Cardiac muscle cell (in vitro differentiated cells and primary cell): ENCODE results near the gene CATSPER2. TPM values are rescaled to one million over a fixed set of nuclear protein-coding genes. Genes with fewer than 3 reads are reported as not detected.
"Not testable (repeated sequence)": the region's sequence is repeated elsewhere in the genome, so short reads cannot be mapped to it uniquely, and the experiment has no call there.

ENCODE experiments used
- DNase-seq, 2 donors: peaks; one replicate each; pipeline versions ENCODE4 v3.0.0 to v3.0.0-alpha.2; 2010 to 2017; ENCODE audit warnings: low read depth in 1 of 2, low spot score in 1 of 2
- H3K27ac ChIP-seq: fragments of 200-600 bp; sonication (generic); 2 replicates; pipeline ENCODE4 v1.5.1; 2016
- H3K27me3 ChIP-seq: fragments of 200-600 bp; sonication (generic); 2 replicates; pipeline ENCODE4 v1.6.0; 2016; ENCODE audit warnings: control low read depth
- H3K36me3 ChIP-seq: fragments of 200-600 bp; sonication (generic); 2 replicates; pipeline ENCODE4 v1.5.1; 2016; ENCODE audit warnings: control low read depth
- H3K4me1 ChIP-seq: fragments of 200-600 bp; sonication (generic); 2 replicates; pipeline ENCODE4 v1.8.1; 2017; ENCODE audit warnings: low read depth, mild to moderate bottlenecking, mixed run types
- H3K4me3 ChIP-seq: fragments of 200-600 bp; sonication (generic); 2 replicates; pipeline ENCODE4 v1.5.1; 2016; ENCODE audit warnings: mild to moderate bottlenecking
- H3K9me3 ChIP-seq: fragments of 200-600 bp; sonication (generic); 2 replicates; pipeline ENCODE4 v1.5.1; 2017; ENCODE audit warnings: low read depth, mild to moderate bottlenecking, control low read depth
- polyA plus RNA-seq: library from polyadenylated mRNA; unstranded; fragments of >200 nt; fragmentation: Nextera tagmentation; extraction: Ambion mirVana; gene quantifications from 2 replicates; pipeline ENCODE4 v1.2.1, GENCODE V29; 2016
- total RNA-seq: library from RNA; depleted of rRNA; stranded (reverse); fragments of >200 nt; gene quantifications from 2 replicates; pipeline ENCODE4 v1.2.3, GENCODE V29; 2016
- TF ChIP-seq, protein P1 (sequence below): IDR thresholded peaks from 2 replicates; pipeline ENCODE4 v1.5.1; 2012; ENCODE audit warnings: low read depth, mild to moderate bottlenecking, low read length

CATSPER2 gene
- total and polyA plus RNA-seq, 2 experiments from 2014 or later = 3.8 to 5.3 TPM

DNA sequence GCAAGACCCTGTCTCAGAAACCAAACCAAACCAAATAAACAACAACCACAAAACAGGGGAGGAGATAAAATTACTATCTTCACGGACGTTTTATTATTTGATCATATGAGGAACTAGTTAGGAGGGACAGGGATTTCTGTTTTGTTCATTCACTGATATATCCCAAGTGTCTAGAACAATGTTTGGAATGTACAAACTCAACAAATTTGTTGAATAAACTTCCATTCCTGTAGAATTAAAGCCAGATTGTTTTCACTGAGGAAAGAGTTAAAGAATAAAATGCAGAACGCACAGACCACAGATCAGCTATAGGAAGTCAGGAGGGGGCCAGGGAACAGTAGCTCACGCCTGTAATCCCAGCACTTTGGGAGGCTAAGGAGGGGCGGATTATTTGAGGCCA, 23.5 kb downstream of the CATSPER2 start:
- H3K27me3 ChIP-seq = no peaks in the 10 kb centered on the region

DNA sequence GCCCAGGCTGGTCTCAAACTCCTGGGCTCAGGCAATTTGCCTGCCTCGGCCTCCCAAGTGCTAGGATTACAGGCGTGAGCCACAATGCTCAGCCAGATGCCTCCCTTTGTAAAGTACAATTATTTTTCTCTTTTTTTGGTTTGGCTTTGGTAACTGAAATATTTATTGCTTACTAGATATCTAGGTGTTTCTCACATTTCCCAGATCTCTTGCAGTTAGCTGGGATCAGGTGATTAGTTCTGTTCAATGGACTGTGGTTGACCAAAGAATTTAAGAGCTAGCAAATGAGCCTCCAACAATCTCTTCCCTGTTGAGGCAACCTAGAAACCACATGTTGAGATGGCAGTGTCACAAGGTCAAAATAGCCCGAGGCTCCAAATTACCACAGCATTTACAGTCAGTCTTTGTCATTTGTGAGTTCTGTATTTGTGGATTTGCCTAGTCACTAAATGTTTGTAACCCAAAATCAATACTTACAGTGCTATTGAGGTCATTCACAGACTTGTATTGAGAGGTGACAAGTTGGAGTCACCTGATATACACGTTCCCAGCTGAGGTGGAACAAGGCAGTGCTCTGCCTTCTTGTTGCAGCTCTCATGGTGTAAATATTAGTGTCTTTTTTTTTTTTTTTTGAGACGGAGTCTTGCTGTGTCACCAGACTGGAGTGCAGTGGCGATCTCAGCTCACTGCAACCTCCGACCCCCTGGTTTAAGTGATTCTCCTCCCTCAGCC, 26.4 kb downstream of the CATSPER2 start:
- not testable (repeated sequence) for H3K27ac ChIP-seq, H3K9me3 ChIP-seq, H3K4me1 ChIP-seq, H3K27me3 ChIP-seq, H3K36me3 ChIP-seq, H3K4me3 ChIP-seq, DNase-seq

More for the DNA sequence above, 23.5 kb downstream of the CATSPER2 start:
- no peak for DNase-seq
- H3K27ac ChIP-seq = no peak overlapping the region
- H3K4me3 ChIP-seq = no peak overlapping the region
- TF ChIP-seq, protein P1, sequence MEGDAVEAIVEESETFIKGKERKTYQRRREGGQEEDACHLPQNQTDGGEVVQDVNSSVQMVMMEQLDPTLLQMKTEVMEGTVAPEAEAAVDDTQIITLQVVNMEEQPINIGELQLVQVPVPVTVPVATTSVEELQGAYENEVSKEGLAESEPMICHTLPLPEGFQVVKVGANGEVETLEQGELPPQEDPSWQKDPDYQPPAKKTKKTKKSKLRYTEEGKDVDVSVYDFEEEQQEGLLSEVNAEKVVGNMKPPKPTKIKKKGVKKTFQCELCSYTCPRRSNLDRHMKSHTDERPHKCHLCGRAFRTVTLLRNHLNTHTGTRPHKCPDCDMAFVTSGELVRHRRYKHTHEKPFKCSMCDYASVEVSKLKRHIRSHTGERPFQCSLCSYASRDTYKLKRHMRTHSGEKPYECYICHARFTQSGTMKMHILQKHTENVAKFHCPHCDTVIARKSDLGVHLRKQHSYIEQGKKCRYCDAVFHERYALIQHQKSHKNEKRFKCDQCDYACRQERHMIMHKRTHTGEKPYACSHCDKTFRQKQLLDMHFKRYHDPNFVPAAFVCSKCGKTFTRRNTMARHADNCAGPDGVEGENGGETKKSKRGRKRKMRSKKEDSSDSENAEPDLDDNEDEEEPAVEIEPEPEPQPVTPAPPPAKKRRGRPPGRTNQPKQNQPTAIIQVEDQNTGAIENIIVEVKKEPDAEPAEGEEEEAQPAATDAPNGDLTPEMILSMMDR = no peak
- no peaks in the 10 kb centered on the region for H3K4me1 ChIP-seq
- H3K9me3 ChIP-seq = no peaks in the 10 kb centered on the region
- H3K36me3 ChIP-seq = no peaks in the 10 kb centered on the region

DNA sequence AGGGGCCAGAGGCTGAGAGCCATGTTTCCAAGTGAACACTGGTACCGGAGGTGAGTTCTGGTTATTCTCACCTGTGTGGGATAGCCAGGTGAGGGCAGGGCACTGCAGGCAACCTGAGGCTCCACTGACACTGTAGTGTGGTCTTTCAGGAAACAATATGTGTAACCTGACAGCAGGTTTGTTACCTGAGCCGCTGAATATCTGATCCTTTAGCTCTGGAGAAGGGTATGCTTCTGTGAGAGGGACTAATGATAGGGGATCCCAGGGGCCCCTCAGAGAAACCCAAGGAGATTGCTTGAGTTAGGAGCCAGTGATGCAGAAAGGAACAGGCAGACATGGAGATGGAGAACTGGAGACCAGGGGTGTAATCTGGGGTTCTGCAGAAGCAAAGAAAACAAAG, 29.9 kb downstream of the CATSPER2 start, which contains the start of gene STRC:
STRC (minus strand) TSS at position 101 of the 400 bp plus-strand sequence; CDS start at position 23, 78 bp downstream.
- H3K27me3 ChIP-seq, H3K4me1 ChIP-seq, H3K9me3 ChIP-seq, H3K27ac ChIP-seq, H3K4me3 ChIP-seq, DNase-seq, H3K36me3 ChIP-seq: not testable (repeated sequence)

DNA sequence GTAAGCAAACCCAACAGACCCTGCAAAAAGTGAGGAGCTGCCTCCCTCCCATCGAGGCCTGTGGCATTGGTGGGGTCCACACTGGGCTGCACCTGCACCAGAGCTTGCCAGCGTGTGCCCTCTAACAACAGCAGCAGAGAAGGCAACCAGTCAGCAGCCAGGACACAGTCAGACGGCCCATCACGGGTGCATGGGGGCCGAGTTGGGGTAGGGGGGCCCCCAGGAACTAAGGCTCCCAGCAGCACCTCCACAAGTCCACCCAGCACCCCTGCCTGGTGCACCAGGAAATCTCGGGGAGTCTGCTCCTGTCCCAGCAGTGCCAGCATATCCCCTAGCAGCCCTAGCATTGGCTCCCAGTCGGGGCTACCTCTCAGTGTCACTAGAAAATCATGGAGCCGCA, 30.9 kb downstream of the CATSPER2 start:
- not testable (repeated sequence) for H3K36me3 ChIP-seq, H3K4me3 ChIP-seq, H3K27me3 ChIP-seq, DNase-seq, H3K9me3 ChIP-seq, H3K4me1 ChIP-seq, H3K27ac ChIP-seq

DNA sequence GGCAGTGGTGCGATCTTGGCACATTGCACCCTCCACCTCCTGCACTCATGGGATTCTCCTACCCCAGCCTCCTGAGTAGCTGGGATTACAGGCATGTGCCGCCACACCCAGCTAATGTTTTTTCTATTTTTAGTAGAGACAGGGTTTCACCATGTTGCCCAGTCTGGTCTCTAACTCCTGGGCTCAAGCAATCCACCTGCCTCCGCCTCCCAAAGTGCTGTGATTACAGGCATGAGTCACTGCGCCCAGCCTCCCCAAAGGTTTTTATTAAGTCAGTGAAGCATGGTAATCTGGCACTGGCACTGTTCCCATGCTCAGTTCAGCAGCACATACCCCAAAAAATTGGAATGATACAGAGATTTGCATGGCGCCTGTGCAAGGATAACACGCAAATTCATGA, 46.4 kb downstream of the CATSPER2 start:
- not testable (repeated sequence) for H3K4me3 ChIP-seq, H3K27me3 ChIP-seq, H3K36me3 ChIP-seq, DNase-seq, H3K4me1 ChIP-seq, H3K27ac ChIP-seq, H3K9me3 ChIP-seq

DNA sequence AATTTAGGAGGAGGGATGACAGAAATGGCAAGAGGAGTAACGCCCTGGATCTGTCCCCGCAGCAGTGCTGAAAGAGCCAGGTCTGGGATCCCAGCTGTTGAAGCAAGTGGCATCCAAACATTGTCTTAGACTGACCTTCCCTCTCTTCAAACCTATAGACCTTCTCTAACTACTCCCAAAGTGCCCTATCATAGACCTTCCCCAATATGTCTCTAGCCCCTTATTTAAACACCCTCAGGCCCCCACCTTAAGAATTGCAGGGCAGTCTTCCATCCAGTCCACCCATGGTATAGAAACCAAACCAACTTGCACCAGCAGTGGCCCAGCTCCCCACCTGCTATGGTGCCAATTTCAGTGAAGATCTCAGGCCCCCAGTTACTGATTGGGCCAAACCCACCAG, 48.4 kb downstream of the CATSPER2 start:
- not testable (repeated sequence) for DNase-seq, H3K4me1 ChIP-seq, H3K36me3 ChIP-seq, H3K4me3 ChIP-seq, H3K27me3 ChIP-seq, H3K27ac ChIP-seq, H3K9me3 ChIP-seq

DNA sequence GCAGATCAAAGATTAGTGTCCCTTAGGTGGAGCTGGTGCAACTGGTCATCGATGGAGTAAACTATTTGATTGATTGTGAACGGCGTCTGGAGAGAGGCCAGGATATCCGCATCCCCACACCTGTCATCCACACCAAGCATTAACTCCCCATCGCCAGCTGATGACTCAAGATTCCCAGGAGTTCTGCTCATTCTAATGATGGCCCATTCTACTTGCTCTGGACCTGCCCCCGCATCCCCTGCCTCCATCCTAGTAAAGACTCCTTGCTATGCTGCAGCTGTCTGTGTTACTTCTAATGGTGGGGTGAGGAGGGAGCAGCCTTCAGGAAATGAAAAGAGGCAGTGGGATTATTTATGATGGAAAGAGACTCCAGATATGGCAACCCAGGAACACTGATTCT, 49.5 kb downstream of the CATSPER2 start:
- not testable (repeated sequence) for H3K4me1 ChIP-seq, H3K27me3 ChIP-seq, H3K27ac ChIP-seq, H3K4me3 ChIP-seq, H3K36me3 ChIP-seq, DNase-seq, H3K9me3 ChIP-seq

DNA sequence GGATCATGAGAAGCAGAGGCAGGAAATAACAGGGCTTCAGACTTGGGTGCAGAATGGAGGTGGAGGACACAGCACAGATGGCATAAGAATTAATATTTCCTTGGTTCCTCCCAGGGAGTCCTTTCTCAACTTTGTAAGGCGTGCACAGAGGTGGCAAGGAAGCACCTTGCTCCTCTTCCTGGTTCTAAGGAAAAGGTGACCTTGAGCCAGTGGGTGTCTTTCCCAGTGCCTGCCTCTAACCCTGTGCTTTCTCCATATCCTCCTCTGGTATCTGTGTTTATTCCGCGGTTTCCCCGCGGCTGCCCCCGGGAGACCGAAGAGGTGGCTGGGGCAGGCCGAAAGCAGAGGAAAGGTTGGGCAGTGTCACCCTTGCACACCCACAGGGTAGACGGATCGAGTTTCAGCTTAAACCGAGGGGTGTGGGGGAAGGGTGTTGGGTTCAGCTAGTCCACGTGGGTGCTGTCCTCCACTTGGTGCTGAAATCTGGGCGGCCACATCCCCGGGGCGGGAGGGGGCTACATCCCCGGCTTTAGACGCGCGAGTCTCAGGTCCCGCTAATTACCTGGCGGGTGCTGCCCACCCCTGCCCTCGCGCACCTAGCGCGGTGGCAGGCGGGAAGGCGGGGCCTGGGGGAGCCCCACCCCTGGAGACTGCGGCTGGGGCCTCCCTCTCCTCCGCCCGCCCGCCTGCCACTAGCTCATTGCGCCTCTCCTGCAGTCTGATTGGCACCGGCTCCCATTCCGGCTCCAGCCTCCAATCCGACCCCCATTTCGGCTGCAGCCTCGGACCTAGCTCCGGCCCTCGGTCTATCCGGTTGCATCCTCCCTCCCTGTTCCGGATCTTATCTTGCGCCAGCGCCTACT, 55.1 kb downstream of the CATSPER2 start, which contains the start of gene CKMT1B:
CKMT1B (plus strand) TSS at position 700 of the 863 bp plus-strand sequence. CDS start 192 bp downstream, outside the sequence.
- not testable (repeated sequence) for H3K4me3 ChIP-seq, H3K4me1 ChIP-seq, H3K9me3 ChIP-seq, H3K27me3 ChIP-seq, DNase-seq, H3K36me3 ChIP-seq, H3K27ac ChIP-seq

DNA sequence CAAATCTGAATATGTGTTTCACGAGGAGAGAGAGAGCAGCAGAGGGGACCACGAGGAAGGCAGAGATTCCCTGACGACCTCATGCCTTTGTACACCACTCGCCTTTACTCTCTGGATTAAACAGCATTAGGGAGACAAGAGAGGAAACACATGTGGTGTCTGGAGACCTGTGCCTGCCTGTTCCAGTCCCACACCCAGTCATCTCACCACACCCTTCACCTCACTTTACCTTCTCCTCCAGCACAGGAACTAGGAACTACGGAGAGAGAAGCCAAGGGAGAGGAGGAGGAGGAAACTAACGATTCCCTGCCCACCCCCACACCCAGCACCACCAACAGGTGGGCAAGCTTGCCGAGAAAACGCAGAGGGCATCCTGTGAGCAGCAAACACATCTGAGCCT, 55.8 kb downstream of the CATSPER2 start:
- DNase-seq, H3K27me3 ChIP-seq, H3K36me3 ChIP-seq, H3K4me1 ChIP-seq, H3K4me3 ChIP-seq, H3K9me3 ChIP-seq, H3K27ac ChIP-seq: not testable (repeated sequence)

DNA sequence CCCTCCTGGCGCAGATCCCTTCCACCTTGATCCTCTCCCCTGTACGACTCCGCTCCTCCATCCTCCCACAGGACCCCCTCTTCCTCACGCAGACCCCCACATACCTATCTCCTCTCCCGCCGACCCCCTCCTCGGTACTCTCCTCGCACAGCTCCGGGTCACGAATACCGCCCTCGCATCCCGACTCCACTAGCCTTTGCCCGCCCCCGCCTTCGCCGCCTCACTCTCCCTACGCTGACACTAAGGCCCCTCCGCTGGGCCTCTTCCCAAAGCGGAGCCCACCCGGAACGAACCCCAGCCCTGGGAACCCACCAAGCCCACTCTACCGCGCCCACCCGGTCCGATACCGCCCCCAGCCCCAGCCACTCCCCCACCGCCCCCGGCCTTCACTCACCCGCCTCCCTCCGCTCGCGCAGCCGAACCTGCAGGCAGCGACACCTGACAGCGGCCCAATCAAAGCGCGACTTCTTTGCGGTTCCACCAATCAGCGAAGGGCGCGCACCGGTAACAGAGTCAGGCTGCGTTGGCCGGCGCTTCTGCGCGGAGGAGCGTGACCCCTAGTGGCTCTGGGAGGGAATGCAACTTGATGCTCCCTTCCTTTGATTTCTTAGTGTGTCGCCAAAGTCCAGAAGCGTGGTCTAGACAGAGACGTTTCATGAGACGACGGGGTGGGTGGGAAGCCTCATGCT, 58.7 kb downstream of the CATSPER2 start, which contains the start of gene PPIP5K1:
PPIP5K1 (minus strand) TSS at position 431 of the 689 bp plus-strand sequence. CDS start 5,704 bp downstream, outside the sequence.
- DNase-seq, H3K36me3 ChIP-seq, H3K27ac ChIP-seq, H3K4me3 ChIP-seq, H3K27me3 ChIP-seq, H3K9me3 ChIP-seq, H3K4me1 ChIP-seq: not testable (repeated sequence)
